ENCODE results near the gene TRIM33.
"Not testable (repeated sequence)": the region's sequence is repeated elsewhere in the genome, so short reads cannot be mapped to it uniquely, and the experiment has no call there.

The TRIM33 gene

GRCh38 chr1:114509596-114510273 lies 1.3 kb downstream of the TRIM33 start:
- DNase-seq = no peak

DNA sequence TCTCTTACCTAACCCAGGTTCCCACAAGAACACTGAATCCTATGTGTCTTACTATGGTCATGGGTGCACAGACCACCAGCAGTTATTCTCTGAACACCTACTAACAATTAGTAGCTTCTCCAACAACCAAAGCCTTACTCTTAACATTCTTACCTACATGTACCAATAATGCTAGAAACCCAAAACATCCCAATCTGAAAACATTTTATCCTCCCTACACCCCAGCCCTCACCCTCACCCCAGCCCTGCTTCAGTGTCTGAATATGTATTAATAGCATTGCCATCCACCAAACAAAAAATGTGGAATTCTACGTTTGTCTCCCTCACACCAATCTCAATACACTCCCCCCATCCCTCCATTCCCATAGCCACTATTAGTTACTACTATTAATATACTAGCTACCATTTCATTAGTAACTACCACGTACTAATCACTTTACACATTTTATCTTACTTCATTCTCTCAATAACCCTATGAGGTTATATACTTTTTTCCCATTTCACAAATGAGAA lies 2.6 kb downstream of the TRIM33 start:
- DNase-seq = no peak

DNA sequence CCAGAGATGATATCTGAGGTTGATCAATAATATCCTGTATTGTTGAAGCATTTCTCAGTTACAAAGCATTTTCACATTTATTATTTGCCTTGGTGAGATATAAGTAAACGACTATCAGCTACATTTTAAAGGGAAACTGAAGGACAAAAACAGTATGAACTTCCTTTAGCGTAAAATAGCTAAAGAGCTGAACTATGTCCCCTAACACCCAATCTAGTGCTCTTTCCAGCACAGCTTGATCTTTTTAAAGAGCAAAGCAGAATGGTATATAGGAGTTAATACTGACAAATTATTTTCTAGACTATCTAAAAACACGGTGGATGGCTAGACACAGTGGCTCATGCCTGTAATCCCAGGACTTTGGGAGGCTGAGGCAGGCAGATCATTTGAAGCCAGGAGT lies 3.5 kb downstream of the TRIM33 start:
- no peak for DNase-seq

DNA sequence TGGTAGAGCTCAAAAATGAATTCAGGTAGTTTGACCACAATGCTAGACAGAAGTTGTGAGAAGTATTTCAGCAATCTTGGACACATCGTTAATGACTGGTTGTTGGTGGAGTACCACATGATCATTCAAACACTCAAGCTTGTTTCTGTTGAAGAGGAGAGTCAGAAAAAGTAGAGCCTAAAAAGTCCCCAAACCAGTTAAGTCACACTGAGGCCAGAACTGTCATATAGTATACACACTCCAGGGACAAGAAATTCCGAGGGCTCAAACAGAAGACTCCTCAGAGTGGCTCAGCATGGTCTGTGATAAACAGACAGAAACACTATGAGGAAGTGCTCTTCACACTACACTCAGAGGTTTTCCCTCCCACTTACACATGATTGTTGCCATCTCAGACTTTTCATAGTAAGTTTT lies 5.8 kb downstream of the TRIM33 start:
- DNase-seq = no peak

DNA sequence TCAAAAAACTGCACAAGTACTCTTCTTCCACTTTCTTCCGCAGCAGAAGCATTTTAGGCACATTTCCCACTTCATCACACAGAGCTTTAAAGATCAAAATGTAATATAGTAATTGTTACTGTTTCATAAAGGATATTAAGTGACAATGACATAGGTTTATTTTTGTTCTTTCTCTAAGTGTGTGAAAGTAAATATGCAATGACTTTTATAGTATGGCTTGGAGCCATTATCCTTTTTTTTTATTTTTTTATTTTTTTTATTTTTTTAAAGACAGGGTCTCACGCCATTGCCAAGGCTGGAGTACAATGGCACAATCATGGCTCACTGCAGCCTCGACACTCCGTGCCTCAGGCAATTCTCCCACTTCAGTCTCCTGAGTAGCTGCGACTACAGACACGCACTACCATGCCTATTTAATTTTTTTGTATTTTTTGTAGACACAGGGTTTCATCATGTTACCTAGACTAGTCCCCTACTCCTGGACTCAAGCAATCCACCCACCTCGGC lies 7.0 kb downstream of the TRIM33 start:
- DNase-seq = no peak

GRCh38 chr1:114502080-114502479 lies 8.9 kb downstream of the TRIM33 start:
- no peak for DNase-seq

DNA sequence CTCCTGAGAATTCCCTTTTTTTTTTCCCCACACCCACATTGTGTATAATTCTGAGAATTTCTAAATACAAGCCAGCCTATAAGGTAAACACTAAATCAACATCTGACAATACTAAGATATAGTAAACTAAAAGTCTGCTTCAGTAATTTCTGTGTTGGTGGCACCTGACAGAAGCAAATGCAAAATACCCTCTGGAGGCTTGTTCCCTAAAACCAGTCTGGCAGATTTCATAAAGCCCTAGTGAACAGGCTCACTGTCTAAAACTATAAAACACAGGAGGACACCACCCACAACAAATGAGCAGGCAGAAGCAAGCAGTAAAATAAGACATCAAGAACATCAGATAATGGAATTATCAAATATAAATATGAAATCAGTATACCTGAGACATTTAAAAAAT lies 11.5 kb downstream of the TRIM33 start:
- no peak for DNase-seq

- DNase-seq = no peak
Measured at GRCh38 chr1:114496089-114496488, 14.9 kb downstream of the TRIM33 start.

GRCh38 chr1:114495486-114495885 lies 15.5 kb downstream of the TRIM33 start:
- no peak for DNase-seq

DNA sequence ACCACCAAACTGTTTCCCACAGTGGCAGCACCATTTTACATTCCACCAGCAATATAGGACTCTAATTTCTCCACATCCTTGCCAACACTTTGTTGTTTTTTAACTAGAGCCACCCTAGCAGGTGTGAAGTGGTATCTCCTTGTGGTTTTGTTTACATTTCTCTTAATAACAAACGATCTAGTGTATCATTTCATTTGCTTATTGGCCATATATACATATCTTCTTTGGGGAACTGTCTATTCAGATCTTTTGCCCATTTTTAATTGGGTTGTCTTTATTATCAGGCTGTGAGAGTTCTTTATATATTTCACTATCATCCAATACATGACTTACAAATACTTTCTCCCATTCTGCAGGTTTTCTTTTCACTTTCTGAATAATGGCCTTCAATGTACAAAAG lies 18.0 kb downstream of the TRIM33 start:
- DNase-seq = no peak

GRCh38 chr1:114490274-114490693 lies 20.7 kb downstream of the TRIM33 start:
- DNase-seq = no peak

DNA sequence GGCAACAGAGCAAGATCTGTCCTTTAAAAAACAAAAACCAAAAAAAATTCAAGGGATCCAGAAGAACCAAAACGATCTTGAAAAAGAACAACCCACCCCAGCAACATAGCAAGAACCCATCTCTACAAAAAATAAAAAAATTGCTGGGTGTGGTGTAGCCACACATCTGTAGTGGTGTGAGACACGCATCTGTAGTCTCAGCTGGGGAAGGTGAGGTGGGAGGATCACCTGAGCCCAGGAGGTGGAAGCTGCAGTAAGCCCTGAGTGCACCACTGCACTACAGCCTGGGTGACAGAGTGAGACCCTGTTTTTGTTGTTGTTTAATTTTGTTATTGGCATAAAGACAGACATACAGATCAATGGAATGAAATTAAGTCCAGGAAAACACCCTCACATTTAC lies 22.3 kb downstream of the TRIM33 start:
- DNase-seq = no peak

DNA sequence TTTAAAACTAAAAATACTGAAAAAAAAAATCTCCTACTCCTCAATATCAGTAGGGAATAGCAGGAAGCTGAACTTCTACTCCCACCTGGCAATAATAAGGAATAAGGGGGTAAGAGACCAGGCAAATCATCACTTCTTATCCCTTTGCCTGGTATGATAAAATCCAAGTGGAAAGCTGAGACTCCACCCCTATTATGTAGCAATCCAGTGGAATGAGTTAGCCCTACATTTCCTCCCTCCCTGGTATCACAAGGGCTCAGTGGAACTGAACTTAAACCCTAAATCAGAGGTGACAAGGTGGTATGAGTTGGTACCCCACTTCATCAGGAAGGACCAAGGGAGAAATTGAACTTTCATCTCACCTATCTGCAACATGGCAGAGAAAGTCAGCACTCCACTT lies 25.7 kb downstream of the TRIM33 start:
- DNase-seq = no peak

DNA sequence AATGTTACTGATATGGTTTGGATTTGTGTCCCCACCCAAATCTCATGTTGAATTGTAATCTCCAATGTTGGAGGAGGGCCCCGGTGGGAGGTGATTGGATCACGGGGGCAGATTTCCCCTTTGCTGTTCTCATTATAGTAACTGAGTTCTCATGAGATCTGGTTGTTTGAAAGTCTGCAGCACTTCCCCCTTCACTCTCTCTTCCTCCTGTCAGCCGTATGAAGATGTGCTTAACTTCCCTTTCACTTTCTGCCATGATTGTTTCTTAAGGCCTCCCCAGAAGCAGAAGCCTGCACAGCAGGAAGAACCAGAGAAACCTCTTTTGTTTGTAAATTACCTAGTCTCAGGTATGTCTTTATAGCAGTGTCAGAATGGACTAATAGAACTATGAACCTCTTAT lies 28.4 kb downstream of the TRIM33 start:
- no peak for DNase-seq

GRCh38 chr1:114479636-114480035 lies 31.4 kb downstream of the TRIM33 start:
- not testable (repeated sequence) for DNase-seq

DNA sequence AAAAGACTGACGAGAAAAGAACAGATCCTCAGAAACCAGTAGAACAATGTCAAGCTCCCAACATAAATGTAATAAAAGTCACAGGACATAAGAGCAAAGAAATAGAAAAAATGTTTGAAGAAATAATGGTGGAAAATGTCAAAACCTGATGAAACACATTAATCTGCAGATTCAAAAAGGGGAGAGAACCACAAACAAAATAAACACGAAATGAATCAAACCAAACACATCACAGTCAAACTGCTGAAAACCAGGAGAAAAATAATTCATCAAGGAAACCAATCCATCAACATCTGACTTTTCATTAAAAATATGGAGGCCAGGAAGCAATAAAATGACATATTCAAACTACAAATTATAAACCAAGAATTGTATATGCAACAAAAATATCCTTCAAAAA lies 31.9 kb downstream of the TRIM33 start:
- no peak for DNase-seq

- DNase-seq = no peak
Measured at GRCh38 chr1:114473796-114474195, 37.2 kb downstream of the TRIM33 start.

DNA sequence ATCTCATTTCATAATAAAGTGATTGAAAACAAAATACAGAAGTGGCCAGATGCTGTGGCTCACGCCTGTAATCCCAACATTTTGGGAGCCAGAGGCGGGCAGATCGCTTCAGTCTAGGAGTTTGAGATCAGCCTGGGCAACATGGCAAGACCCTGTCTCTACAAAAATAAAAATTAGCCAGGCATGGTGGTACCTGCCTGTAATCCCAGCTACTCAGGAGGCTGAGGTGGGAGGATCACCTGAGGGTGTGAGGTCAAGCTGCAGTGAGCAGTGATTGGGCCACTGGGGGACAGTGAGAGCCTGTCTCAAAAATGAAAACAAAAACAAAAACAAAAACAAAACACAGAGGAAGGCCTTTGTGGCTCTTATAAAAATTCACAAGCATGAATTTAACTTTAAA lies 38.6 kb downstream of the TRIM33 start:
- DNase-seq = no peak

DNA sequence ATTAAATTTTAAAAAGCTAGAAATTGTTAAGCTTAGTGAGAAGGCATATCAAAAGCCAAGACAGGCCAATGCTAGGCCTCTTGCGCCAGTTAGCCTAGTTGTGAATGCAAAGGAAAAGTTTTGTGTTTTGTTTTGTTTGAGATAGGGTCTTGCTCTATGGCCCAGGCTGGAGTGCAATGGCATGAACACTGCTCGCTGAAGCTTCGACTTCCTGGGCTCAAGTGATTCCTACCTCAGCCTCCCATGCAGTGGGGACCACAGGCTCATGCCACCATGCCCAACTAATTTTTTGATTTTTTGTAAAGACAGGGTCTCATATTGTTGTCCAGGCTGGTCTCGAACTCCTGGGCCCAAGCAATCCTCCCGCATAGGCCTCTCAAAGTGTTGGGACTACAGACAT lies 40.3 kb downstream of the TRIM33 start:
- DNase-seq = no peak

DNA sequence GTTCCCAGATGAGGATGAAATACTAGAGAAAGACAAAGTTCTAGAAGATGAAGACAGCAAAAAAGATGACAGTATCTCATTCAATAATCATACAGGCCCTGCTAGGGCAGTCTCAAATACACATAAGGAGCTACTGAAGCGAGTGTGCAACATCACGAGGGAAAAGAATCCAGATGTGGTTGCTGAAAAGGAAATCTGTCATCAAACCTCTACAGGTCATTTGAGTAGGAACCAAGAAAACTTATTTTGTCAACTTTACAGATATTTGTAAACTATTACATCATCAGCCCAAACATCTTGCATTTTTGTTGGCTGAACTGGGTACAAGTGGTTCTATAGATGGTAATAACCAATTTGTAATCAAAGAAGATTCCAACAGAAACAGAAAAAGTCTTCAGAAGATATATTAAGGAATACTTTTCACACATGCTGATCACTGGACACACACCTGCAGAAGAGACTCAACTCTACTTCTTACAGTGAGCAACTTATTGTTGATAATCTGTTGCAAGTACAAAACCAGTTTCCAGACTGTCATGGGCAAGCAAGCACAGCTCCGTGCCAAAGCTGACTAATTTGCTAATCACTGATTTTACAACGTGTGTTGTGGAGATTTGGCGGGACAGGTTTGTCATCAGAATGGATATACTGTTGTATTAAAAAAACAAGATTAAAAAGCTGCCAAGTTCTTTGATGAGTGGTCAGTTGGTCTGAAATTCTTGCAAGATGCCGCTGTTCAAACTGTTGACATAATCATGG lies 42.1 kb downstream of the TRIM33 start:
- DNase-seq = no peak

GRCh38 chr1:114468047-114468446 lies 43.0 kb downstream of the TRIM33 start:
- DNase-seq = no peak

DNA sequence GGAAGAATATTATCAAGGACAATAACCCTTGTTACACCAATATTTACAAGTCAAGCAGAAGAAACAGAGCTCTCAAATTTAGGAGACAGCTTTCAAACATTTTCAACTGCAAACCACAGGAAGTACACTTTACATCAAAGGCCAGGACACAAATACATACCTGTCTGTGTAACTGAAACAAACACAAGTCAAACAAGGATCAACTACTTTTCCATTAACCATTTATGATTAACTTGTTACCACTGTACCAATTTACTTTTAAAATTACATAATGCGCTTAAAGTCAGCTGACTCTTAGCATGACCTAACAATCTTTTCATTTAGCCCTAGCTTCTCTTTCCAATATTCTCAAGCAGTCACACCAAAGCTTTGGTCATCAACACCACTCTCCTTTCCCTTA lies 43.5 kb downstream of the TRIM33 start:
- DNase-seq = no peak

DNA sequence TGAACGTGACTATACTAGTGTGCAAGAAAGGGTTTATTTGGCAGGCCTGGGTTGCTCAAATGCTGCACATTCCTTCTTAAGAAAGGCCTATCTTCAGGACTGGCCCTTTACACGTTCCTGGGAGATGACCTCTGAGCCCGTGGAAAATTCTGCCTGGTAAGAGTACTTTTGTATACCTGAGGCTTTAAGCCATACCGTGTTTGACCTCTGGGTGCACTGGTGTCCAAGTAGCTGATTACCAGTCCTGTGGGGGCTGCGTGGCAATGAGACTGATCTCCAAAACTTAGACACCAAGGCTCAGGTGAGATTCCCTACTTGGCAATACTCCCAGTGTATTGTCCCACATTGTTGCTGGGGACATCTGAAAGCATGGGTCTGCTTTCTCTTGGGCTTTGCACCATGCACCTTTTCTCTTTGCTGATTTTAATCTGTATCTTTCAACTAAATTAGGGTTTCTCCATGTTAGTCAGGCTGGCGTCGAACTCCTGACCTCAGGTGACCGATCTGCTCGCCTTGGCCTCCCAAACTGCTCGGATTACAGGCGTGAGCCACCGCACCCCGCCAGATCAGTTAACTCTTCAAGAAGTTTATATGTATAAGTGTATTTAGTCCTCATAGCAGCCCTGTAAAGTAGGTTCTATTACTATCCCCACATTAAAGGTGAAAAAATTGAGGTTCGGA lies 44.5 kb downstream of the TRIM33 start:
- DNase-seq = no peak

DNA sequence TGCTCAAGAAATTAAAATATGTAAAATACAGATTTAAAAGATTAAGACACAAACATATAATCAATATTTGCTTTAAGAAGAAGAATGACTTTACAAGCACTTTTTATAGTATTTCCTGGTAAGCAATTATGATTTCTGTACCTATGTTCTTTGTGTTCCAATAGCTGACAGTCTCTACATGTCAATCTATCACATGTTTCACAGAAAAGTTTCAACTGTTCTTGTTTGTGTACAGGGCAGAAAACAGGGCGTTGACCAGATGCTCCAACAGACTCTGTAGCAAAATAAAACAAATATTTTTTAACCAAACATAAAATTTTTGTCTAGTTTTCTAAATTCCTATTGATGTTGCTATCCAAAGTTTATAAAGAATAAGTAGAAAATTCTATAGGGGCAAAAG lies 48.0 kb downstream of the TRIM33 start:
- DNase-seq = no peak
